ENCODE measurements around the gene ARL1. TPM values are rescaled to one million over a fixed set of nuclear protein-coding genes. Genes with fewer than 3 reads are reported as not detected.
"Not testable (repeated sequence)": the region's sequence is repeated elsewhere in the genome, so short reads cannot be mapped to it uniquely, and the experiment has no call there.

The ARL1 gene
- polyA plus RNA-seq, 3 donors = 14.7 to 34.8 (median 27.3) TPM

DNA sequence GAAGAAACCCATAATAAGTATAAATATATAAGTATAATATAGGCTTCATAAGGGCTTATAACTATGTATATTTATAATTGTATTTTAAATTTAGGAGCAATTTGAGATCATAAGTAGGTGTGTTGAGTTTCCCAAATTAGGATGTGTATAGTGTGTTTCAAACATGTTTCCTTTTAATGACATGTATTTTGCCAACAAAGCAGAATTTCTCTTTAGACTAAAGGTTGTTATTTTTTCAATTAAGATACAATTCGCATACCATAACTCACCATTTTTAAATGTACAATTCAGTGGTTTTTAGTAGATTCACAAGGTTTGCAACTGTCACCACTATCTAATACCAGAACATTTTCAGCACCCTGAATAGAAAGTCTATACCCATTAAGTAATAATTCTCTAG lies 7.7 kb upstream of the ARL1 start:
- Mint-ChIP-seq H3K27me3 (ENCODE audit: low read depth in 3 of 3) (peaks cover 2 to 5% (median 2%) of the 10 kb centered on the region in 3 donors), H3K27ac (no peak overlapping the region), H3K4me1 (no peaks in the 10 kb centered on the region), H3K36me3 (no peaks in the 10 kb centered on the region), H3K4me3 (no peak overlapping the region), H3K9me3 (no peaks in the 10 kb centered on the region)
- no peak overlapping the region for H3K4me3 ChIP-seq (replicated peaks in 1 of 3; ENCODE audit: low read depth in 2 of 3, low read length in 3 of 3)
- no peak overlapping the region for H2AFZ ChIP-seq (ENCODE audit: insufficient read depth, low read depth, low read length, poor library complexity, severe bottlenecking)
- intact Hi-C loops (cut with micrococcal nuclease) = loop anchor here in 1 of 2 donors (10.0 kb wide), 1 partner anchor 430 kb away; no protein-coding TSS in a partner anchor
- no CpG with 5 or more reads among the region's 1 CpG for WGBS (ENCODE audit: insufficient coverage)
- H3K9ac ChIP-seq (ENCODE audit: insufficient read depth, low read length, poor library complexity, severe bottlenecking) = no peak overlapping the region
- TF ChIP-seq, protein P1, sequence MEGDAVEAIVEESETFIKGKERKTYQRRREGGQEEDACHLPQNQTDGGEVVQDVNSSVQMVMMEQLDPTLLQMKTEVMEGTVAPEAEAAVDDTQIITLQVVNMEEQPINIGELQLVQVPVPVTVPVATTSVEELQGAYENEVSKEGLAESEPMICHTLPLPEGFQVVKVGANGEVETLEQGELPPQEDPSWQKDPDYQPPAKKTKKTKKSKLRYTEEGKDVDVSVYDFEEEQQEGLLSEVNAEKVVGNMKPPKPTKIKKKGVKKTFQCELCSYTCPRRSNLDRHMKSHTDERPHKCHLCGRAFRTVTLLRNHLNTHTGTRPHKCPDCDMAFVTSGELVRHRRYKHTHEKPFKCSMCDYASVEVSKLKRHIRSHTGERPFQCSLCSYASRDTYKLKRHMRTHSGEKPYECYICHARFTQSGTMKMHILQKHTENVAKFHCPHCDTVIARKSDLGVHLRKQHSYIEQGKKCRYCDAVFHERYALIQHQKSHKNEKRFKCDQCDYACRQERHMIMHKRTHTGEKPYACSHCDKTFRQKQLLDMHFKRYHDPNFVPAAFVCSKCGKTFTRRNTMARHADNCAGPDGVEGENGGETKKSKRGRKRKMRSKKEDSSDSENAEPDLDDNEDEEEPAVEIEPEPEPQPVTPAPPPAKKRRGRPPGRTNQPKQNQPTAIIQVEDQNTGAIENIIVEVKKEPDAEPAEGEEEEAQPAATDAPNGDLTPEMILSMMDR (IDR thresholded peaks at IDR 0.05) = no peak
- H3K4me2 ChIP-seq (replicated peaks; ENCODE audit: extremely low read depth, low read length, poor library complexity, severe bottlenecking) = no peak overlapping the region
- H3K4me1 ChIP-seq (ENCODE audit: control insufficient read depth in 1 of 2, insufficient read depth in 2 of 2, low read length in 2 of 2) = no peaks in the 10 kb centered on the region
- H3K27me3 ChIP-seq (ENCODE audit: control insufficient read depth in 2 of 2, insufficient read depth in 2 of 2, low read length in 2 of 2) = no peaks in the 10 kb centered on the region
- no peaks in the 10 kb centered on the region for H3K9me3 ChIP-seq (replicated peaks in 1 of 2; ENCODE audit: control insufficient read depth in 1 of 2, insufficient read depth in 1 of 2, low read length in 2 of 2)
- no peak overlapping the region for H3K27ac ChIP-seq (ENCODE audit: low read depth in 1 of 2, low read length in 2 of 2)
- no peak for DNase-seq
- H3K36me3 ChIP-seq (replicated peaks in 1 of 2; ENCODE audit: control insufficient read depth in 1 of 2, insufficient read depth in 2 of 2, low read length in 2 of 2) = no peaks in the 10 kb centered on the region
- no peaks in the 10 kb centered on the region for H4K20me1 ChIP-seq (ENCODE audit: insufficient read depth, low read length)
- no peaks in the 10 kb centered on the region for H3K79me2 ChIP-seq (ENCODE audit: insufficient read depth, low read length)

DNA sequence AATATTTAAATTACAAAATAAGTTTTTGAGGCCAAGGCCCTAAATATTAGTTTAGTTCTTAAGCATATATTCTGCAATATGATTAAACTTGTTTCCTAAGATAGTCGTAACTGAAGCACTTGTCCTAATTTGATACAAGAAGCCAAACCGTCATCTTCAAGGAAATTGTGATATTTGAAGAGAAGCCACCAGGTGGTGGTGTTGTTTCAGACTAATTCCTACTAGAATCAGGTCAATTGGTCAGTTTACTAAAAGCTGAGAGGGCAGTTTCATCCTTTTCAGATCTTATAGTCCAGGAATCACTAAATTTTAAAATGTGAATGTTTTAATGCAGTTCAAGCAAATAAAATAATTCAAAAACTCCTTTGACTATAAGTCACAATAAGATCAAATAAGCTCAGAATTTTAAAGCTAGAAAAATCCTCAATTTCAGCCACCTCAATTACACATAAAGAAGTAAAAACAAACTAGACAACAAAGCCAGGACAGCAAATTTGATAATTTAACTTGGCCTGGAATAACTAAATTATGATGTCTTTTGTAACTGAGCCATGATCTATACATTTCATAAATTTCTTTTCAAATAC lies 7.1 kb upstream of the ARL1 start:
- Mint-ChIP-seq H3K36me3 (no peaks in the 10 kb centered on the region), H3K27ac (no peak overlapping the region), H3K4me3 (no peak overlapping the region), H3K9me3 (no peaks in the 10 kb centered on the region), H3K4me1 (no peaks in the 10 kb centered on the region), H3K27me3 (ENCODE audit: low read depth in 3 of 3) (peaks cover 2 to 5% (median 2%) of the 10 kb centered on the region in 3 donors)
- Histone ChIP-seq H3K4me2 (replicated peaks; ENCODE audit: extremely low read depth, low read length, poor library complexity, severe bottlenecking) (no peak overlapping the region), H3K9ac (ENCODE audit: insufficient read depth, low read length, poor library complexity, severe bottlenecking) (no peak overlapping the region), H2AFZ (ENCODE audit: insufficient read depth, low read depth, low read length, poor library complexity, severe bottlenecking) (no peak overlapping the region), H4K20me1 (ENCODE audit: insufficient read depth, low read length) (no peaks in the 10 kb centered on the region), H3K4me1 (ENCODE audit: control insufficient read depth in 1 of 2, insufficient read depth in 2 of 2, low read length in 2 of 2) (no peaks in the 10 kb centered on the region), H3K27me3 (ENCODE audit: control insufficient read depth in 2 of 2, insufficient read depth in 2 of 2, low read length in 2 of 2) (no peaks in the 10 kb centered on the region), H3K9me3 (replicated peaks in 1 of 2; ENCODE audit: control insufficient read depth in 1 of 2, insufficient read depth in 1 of 2, low read length in 2 of 2) (no peaks in the 10 kb centered on the region), H3K79me2 (ENCODE audit: insufficient read depth, low read length) (no peaks in the 10 kb centered on the region), H3K36me3 (replicated peaks in 1 of 2; ENCODE audit: control insufficient read depth in 1 of 2, insufficient read depth in 2 of 2, low read length in 2 of 2) (no peaks in the 10 kb centered on the region), H3K4me3 (replicated peaks in 1 of 3; ENCODE audit: low read depth in 2 of 3, low read length in 3 of 3) (no peak overlapping the region), H3K27ac (ENCODE audit: low read depth in 1 of 2, low read length in 2 of 2) (no peak overlapping the region)
- TF ChIP-seq, protein P1 (IDR thresholded peaks at IDR 0.05) = peak; percentile 76
- no CpG with 5 or more reads among the region's 2 CpGs for WGBS (ENCODE audit: insufficient coverage)
- intact Hi-C loops (cut with micrococcal nuclease) = loop anchor here in 1 of 2 donors (10.0 kb wide), 1 partner anchor 430 kb away; no protein-coding TSS in a partner anchor
- peak; percentile 48 to 73 (median 53) for DNase-seq

DNA sequence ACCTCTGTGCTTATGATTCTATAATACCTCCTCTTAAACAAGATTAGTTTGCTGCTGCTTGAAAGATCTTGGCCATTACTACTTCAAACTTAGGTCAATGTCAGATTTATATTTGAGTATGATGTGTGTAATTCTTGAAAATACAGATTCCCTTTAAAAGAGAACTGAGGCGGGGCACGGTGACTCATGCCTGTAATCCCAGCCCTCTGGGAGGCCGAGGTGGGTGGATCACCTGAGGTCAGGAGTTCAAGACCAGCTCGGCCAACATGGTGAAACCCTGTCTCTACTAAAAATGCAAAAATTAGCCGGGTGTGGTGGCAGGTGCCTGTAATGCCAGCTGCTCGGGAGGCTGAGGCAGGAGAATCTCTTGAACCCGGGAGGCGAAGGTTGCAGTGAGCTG lies 2.6 kb upstream of the ARL1 start:
- H3K9me3 Mint-ChIP-seq; H3K4me2 ChIP-seq (replicated peaks; ENCODE audit: extremely low read depth, low read length, poor library complexity, severe bottlenecking); H3K9ac ChIP-seq (ENCODE audit: insufficient read depth, low read length, poor library complexity, severe bottlenecking); H3K27ac ChIP-seq (ENCODE audit: low read depth in 1 of 2, low read length in 2 of 2); H2AFZ ChIP-seq (ENCODE audit: insufficient read depth, low read depth, low read length, poor library complexity, severe bottlenecking); H4K20me1 ChIP-seq (ENCODE audit: insufficient read depth, low read length); H3K27me3 Mint-ChIP-seq (ENCODE audit: low read depth in 3 of 3); H3K4me3 Mint-ChIP-seq; H3K9me3 ChIP-seq (replicated peaks in 1 of 2; ENCODE audit: control insufficient read depth in 1 of 2, insufficient read depth in 1 of 2, low read length in 2 of 2); H3K36me3 ChIP-seq (replicated peaks in 1 of 2; ENCODE audit: control insufficient read depth in 1 of 2, insufficient read depth in 2 of 2, low read length in 2 of 2); H3K36me3 Mint-ChIP-seq; H3K27me3 ChIP-seq (ENCODE audit: control insufficient read depth in 2 of 2, insufficient read depth in 2 of 2, low read length in 2 of 2); H3K4me3 ChIP-seq (replicated peaks in 1 of 3; ENCODE audit: low read depth in 2 of 3, low read length in 3 of 3); DNase-seq; H3K27ac Mint-ChIP-seq: not testable (repeated sequence)
- Histone ChIP-seq H3K4me1 (ENCODE audit: control insufficient read depth in 1 of 2, insufficient read depth in 2 of 2, low read length in 2 of 2) (peaks cover 17 to 22% of the 10 kb centered on the region in 2 donors), H3K79me2 (ENCODE audit: insufficient read depth, low read length) (peaks cover 23% of the 10 kb centered on the region)
- peaks cover 22% of the 10 kb centered on the region for H3K4me1 Mint-ChIP-seq
- intact Hi-C loops (cut with micrococcal nuclease) = loop anchor here in 1 of 2 donors (10.0 kb wide), 1 partner anchor 435 kb away; no protein-coding TSS in a partner anchor
- 80% methylated on average over 2 of the region's 8 CpGs for whole genome bisulfite sequencing (ENCODE audit: insufficient coverage)
